ENCODE results near the gene IGFBP2.

The IGFBP2 gene

DNA sequence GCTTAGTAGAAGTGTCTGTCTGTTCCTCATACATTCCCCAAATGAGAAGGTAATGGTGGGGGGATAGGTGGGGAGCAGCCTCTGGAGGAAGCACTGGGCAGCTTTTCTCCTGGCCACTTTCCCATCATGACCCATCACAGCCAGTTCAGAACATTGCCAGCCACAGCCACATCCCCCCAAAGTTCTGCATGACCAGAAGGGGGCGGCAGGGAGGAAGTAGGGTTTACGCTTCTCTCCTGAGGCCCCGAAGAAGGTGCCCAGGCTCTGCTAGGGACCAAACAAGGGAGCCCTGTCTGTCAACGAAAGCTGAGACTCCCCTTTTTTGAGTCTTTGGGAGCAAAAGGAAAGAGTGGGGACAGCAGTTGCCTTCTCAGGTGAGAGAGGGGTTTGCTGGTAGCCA lies 54.4 kb downstream of the IGFBP2 start:
- no peak for DNase-seq

DNA sequence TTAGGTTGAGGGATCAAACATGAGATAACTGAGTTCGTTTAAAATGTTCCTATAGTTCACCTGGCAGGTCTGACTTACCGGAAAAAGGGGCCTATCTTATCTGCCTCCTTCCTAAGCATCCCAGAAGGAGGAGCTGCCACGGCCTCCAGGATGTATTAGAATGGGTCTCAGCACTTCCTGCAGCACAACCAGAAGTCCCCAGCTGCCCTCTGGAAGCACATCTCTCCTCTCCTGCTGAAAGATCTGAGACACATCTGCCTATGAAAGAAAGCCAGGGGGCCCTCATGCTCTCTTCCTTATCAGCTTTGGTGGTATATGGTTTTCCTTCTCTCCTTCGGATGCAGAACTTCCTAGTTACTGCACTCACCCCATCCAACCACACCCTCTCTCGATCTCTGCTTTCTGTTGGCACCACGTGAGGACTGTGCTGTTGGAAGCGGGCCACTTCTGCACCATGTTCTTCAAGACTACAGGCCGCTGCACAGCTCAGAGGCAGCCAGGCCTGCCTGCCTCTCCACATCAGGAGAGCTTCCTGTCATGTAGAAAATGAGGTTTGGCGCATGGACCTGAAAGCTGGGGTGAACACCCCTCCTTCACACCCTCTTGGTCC lies 55.6 kb downstream of the IGFBP2 start:
- DNase-seq, result peak; percentile 33

DNA sequence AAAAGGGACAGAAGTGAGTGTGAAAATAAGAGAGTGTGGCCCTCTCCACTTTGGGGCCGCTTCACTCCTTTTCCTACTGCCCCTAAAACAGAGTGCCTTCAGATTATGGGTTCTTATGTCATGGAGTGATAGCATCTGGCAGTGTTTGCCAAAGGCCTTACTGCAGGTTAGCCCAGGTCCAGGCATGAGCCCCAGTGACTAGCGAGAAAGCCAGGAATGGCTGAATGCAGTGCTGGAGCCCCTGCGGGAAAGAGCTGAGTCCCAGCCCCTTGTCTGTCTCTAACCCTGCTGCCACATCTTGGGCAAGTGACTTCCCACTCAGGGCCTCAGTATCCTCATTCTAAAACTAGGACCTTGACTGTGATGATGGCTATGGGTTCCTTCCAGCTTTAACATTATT lies 56.2 kb downstream of the IGFBP2 start:
- peak; percentile 22 for DNase-seq

DNA sequence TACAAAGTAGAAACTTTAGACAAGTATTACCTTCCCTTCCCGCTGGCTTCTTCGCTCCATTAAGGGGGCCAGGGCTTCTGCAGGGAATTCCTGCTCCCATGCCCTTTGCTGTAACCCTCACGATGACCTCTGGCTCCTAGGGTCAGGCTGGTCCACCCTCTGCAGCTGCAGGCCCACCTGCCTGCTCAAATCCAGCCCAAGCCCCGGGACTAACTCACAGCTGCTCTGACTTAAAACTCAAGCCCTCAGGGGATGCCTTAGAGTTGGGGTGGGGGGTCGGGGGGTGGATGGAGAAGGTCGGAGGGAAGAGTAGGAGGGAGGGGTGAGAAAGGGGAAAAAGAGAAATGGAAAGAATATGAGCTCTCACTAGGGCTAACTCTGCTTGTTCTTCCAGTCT lies 57.2 kb downstream of the IGFBP2 start:
- peak; percentile 45 for DNase-seq

DNA sequence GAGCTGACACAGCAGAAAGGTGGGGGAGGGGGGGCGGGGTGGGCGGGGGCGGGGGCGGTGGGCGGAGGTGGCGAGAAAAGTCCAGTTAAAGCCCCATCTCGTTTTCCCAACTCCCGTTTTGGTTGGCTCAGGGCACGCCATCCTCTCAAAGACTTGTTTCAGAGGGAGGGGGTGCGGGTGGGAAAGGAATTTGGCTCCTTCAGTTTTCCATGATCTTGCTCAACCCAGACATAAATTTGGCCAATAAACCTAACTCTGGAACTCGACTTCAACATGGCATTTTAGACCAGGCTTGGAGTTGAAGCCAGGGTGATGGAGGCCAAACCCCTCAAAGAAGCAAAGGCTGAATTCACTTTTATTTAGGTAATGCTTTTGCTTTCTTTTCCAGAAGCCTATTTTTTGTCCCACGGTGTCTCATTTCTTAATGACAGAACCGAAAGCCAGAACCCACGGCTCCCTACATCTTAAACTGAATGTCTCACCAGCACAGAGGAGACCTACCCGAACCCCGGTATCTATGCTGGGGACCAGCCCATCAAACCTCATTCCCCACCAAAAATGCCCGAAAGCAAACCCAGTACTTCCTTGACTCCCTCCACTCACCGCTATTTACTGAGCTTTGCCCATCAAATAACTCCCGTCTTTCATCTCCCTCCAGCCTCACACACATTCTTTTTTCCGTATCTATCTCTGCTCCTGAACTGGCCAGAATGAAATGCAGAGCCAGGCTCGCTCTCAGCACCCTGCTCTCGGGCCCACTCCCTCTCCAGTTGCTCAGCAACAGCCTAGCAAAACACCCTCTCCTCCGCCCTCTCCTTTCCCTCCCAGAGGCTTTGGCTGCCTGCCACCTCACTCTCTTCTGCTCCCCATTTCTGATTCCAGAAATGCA lies 57.9 kb downstream of the IGFBP2 start:
- DNase-seq, result peak; percentile 92

DNA sequence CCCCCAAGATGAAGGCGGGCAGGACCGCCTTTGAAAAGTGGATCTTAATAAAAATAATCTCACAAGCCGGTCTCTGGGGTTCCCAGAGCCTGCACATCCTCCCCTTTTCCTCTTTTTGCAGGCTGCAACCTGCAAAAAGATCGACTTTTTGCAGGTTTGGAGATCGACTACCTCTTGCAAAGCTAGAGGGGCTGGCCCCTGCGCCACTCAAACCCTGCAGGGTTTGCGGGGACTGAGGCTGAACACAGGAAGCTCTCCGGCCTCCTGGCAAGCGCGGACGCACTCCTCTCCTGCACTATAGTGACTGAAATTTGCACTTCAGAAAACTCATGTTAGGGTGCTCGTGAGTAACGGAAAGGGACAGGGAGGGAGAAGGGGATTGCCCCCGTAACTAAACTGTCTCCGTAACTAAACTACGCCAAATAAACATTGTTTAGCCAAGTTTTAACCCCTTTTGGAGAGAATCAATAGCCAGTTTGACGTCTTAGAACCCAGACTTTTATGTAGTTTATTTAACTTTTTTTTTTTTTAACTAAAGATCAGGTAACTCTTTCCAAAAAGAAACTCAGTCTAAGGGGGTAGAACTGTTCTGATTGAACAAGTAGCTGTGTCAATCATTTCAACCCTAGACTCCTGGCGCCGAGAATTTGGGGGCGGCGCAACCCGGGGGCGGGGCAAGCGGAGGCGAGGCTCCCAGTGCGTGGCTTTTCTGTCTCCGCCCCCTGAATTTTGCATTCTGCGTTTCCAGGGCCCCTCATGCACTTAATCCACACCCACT lies 59.6 kb downstream of the IGFBP2 start:
- DNase-seq, result peak; percentile 95

DNA sequence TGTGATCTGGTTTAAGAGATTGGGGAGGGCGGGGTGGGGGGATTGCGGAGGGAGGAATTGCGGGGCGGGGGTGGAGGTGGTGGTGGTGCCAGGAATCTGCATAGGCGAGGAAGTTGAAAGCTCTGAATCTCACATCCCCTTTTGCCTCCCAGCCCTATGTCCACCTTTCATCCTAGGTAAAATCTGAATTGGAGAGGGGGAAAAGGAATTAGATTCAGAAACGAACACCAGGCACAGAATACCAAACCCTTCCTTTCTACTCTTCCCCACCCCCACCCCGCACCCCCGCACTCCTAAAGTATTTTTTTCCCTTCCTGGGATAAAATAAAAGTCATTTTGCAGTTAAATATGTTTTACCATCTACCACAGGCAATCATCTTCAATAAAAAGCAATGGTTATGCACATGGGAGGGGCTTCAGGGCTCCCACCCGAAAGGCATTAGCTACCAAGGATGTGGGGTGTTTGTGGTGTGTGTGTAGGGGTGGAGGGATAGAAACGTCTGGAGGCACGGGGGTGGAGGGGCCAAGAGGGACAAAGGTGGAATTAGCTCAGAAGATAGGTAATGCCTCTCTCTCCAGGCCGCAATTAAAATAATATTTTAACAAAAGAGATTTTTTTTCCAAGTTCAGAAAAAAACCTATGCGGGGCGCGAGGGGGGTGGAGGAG lies 60.3 kb downstream of the IGFBP2 start:
- DNase-seq, result peak; percentile 36

DNA sequence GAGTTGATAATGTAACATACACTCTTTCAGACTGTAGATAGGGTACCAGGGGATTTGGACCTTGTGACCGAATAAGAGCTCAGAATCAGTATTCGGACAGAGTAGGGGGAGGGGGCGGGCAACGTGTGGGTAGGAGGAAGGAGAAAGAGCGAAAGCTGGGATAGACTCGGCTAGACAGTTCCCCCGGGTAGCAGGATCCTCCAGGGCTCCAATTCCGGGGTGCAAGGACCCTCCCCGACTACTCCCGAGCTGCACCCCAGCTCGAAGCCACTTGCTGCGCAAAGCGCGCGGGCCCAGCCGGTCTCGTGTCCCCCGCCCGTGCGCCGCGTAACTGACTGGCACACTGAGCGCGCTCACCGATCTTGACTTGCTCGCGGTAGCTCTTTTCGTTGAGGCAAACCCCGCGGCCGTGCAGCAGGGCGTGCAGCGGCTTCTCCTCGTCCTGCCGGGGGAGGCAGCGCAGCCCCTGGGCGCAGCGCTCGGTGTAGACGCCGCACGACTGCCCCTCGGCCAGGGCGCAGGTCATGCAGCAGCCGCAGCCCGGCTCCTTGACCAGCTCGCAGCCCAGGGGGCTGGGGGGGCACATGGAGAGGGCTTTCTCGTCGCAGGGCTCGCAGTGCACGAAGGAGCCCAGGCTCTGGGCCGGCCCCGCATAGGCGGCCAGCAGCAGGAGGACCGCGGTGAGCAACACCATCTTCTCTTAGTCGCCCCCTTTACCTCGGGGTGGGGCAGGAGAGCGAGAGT lies 61.0 kb downstream of the IGFBP2 start:
- peak; percentile 78 for DNase-seq

DNA sequence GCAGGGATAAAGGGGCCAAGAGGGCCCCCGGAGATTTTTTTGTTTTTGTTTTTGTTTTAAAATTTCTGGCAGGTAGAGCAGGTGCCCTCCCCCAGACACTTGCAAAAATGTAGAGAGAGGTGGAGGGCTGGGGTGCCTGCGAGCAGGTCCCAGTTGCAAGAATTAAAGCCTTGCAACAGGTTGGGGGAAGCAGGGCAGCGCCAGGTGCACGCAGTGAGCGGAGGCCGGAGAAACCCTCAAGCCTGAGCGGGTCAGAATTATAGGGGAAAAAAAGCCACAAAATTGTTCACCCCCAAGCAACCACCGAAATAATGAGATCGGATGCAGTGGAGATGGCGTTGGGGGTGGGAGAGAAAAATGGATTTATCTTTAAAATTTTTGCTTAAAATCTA lies 61.6 kb downstream of the IGFBP2 start:
- DNase-seq, result peak; percentile 25

DNA sequence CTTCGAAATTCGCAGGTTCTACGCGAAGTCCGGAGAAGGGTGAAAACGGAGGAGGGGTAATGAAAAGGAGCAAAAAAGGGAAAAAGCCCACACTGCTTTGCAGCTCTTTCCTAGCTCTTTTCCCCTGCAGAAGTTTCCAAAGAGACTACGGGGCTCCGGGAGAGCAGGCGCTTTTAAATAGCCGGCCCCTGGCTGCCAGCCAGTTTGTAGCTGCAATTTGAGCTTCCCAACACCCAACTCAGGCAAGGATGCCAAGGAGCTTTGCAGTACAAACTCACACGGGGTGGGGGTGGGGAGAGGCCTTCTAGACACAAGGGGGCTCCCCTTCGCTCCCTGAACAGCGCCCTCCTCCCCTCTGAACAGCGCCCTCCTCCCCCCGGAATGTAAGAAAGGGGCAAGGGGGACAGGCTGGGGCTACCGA lies 62.2 kb downstream of the IGFBP2 start, which contains the start of gene IGFBP5:
Gene IGFBP5 (minus strand): TSS at position 149 of the 421 bp plus-strand sequence. CDS start 774 bp downstream, outside the sequence.
- peak; percentile 95 for DNase-seq

DNA sequence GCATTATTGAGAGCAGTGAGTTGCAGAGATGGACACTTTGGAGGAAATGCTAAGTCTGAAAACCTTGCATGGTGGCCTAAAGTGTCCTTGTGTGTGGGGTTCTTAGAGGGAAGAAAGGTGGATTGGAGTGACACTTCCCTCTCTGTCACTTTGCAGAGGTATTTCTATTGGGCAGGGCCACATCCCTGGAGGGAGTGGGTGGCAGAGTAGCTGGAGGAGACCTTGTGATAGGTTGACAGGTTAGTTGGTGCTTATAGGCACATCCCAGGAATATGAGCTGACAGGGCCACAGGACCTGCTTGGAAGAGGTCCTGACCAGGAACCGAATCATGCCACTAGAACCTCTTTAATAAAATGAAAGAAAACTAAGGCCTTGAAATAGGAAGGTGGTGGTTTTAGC lies 63.1 kb downstream of the IGFBP2 start:
- no peak for DNase-seq

DNA sequence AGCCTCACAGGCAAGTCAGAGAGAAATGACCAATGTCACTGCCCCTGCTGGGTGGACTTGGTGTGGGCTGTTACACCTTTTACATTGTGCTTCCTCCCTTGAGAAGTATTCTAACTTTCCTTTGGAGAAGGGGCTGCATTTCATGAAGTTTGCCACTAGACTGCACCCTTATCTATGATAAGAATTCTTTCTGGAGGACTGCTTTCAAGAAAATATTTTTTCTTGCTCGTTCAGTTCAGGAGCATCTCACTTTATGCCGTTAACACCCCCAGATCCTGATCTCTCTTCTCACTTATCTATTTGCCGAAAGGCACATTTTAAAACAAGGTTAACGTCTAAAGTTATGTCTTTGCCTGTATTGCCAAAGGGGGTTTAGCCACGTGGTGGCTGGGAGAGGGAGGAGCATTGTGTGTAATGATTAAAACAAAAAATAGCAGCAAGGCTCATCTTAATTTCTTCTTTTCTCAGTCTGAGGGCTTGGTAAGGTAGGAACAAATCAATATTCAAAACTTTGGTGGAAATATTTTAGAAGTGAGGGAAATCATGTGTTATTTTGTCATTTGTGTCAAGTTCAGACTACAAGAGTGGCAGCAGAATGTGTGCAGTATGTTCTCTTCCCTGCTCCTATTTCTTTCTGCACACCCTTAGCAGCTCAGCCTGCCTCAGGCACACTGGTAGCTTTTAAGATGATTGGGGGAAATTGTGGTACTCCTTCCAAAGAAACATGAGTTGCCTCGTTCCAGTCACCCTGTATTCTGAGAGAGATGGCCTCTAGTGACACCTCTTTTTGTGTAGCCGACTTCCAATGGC lies 63.7 kb downstream of the IGFBP2 start:
- no peak for DNase-seq

DNA sequence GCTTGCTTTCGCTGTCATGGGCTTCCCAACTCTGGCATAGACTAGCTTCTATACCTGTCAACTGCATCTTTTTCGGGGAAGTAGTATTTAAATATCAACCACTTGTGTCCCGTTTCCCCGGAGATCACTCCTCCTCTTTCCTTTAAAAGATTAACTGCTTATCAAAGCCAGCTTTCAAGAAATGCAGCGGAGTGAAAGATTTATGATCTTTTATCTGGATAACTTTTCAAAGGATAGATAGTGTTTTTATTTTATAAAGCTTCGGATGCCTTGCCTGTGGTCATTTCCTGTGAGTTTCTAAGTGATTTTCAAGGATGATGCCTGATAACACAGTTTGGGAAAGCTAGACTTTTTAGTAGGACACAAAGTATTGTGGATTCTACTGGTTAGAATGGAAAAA lies 65.1 kb downstream of the IGFBP2 start:
- no peak for DNase-seq

DNA sequence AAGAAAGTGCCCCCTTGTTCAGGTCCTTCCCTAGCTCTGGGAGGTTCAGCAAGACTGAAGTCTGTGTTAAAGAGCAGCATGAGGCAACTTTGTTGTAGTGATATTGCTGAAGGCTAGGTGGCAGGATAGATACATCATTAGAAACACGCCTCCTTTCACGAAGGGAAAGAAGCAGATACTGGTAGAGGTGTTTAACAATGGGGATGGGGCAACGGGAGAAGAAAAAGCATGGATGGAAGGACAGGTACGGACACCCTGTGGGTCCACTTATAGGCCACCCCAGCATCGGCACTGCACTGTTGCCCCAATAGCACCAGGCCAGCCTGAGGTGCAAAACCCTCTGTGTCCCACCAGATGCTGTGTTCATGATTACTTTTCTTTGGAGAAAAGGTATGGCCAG lies 65.7 kb downstream of the IGFBP2 start:
- peak; percentile 49 for DNase-seq

DNA sequence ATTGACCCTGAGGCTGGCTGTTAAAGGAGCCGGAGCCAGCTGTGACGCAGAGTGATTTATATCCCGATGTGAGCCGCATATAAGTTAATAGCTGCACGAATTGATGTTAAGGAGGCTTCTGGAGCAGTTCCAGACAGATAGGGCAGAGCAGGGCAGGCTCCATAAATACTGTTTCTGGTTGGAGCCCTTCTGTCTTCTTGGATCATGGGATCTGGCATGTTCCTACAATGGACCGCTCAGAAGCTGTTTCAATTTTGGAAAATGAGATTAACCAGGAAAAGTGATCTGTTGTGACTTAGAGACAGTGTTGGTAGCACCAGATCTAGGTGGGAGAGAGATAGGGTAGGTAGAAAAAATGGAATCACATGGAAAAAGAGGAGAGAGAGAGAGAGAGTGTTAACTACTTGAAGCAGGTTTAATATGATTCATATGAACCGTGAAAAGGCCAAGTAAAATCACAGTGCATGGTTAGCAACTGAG lies 66.9 kb downstream of the IGFBP2 start:
- peak; percentile 59 for DNase-seq

DNA sequence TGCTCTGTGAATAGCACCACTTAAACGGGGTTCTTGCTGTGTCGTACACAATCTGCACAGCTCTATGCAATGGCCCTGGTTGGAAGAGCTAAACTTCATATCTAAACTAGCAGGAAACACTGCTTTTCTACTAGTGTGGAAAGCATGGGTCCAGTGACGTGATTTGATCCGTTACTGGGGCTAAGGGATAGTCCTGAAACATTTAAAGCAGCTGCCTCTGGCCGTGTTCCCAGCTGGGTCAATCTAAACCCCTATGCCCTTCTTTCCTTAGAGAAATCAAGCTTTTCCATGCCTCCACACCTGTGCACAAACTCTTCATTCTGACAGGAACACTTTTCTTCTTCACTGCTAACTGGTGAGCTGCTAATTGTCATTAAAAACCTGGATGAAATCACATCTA lies 67.6 kb downstream of the IGFBP2 start:
- DNase-seq, result peak; percentile 48

DNA sequence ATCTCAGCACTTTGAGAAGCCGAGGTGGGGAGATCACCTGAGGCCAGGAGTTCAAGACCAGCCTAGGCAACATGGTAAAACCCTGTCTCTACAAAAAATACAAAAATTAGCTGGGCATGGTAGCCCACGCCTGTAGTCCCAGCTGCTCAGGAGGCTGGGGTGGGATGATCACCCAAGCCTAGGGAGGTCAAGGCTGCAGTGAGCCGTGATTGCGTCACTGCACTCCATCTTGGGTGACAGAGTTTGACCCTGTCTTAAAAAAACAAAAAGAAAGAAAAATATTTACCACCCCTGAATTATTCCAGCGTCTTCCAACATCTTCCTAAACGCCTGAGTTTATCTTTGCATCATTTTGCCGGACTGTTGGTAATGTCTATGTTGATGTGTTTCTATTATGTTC lies 68.3 kb downstream of the IGFBP2 start:
- DNase-seq, result no peak

DNA sequence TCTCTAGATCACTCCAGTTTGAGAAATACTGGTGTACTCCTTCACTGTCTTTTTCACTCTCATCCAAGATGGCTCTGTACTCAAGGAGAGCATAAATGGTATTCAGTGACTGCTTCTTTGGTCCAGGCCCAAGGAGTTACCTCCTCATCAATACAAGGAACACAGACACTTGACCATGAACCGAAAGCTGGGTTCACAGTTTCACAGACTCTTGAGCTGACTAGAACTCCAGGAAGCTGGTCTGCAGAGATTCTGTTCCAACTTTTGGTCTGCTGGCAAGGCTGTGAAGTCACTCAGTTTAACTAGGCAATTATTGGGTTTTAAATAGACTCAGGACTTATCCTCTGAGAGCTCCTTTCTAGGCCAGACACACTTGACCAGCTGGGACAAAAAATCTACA lies 69.5 kb downstream of the IGFBP2 start:
- DNase-seq, result no peak

DNA sequence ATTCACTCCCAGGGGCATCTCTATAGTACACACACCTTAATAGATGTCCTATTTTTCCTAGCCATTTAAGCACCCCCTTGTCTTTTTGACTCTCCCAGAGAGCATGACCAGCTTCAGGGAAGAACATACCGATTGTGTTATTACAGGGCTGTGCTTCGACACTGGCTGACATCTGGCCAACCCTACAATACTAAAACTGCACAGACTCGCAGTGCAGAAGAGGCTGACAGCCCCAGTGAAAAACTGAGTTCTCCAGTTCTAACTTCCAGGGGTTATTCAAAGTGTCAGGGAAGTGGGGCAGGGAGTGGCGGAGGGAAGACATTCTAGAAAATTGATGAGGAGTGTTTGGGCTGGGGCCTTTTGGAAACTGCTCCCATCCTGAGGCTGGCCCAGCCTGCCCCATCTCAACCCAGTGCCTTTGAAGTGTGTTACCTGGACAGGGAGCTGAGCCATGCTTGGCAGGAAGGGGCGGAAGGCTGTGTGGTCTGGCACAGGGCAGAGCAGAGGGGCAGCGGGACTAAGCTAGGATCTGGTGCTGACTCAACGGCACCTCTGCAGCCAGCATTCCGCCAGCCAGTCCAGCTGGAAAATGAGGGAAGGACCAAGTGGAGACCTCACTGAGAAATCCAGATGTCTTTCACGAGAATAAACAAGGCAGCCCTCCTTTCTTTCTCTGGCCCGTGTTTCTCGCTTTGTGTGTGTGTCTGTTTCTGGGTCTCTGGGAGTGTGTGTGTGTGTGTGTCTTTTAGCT lies 77.5 kb downstream of the IGFBP2 start:
- DNase-seq, result peak; percentile 90

DNA sequence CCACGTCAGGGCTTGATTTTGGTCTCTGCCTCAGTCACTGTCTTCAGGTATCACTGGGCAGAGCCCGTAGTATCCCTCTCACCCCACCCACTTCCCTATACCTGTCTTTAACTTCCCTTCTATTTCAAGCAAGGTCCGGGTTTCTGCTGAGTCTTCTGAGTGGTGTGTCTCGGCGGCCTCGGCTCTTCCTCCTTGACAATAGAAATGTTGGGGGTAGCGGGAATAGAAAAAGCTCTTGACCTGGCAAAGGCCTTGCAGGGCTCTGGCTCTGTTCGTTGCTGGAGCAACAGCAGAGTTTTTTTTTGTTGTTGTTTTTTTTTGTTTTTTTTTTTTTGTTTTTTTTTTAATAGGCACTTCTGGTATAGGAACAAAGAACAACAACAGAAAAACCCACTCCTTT lies 78.1 kb downstream of the IGFBP2 start:
- DNase-seq, result peak; percentile 37
